ENCODE data around the gene FBXW11. TPM values are rescaled to one million over a fixed set of nuclear protein-coding genes. Genes with fewer than 3 reads are reported as not detected.

FBXW11 gene
- total RNA-seq, 1 donor = 64.8 TPM

DNA sequence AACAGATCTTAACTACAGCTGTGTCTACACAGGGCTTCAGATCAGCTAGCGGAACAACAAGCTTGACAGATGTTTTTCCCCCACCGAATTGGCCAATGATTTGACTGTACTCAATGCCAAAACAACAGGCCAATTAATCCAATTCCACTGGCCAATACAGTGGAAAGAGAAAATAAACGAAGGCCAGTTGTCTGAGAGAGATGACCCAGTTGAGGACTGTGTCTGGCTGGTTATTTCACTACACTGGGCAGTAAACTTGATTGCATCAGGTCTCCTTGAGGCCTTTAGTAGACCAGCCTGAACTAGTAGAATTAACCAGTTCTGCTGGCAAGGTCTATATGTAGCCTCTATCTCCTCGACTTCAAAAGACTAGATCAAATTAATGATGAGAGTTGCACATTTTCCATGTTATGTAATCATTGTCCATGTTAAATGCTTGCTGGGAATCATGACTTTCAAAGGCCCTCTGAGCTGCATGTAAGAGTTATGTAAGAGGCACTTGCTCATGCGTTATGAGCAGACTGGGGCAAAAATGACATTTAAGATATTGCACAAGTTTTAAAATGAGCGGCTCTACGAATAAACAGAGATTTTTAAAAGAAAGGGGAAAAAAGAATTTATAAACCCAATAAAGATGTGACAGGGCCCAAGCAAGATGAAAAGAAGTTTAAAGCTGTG lies 192.5 kb downstream of the FBXW11 start:
- no peak for DNase-seq (ENCODE audit: low read depth)
- TF ChIP-seq, protein P1, sequence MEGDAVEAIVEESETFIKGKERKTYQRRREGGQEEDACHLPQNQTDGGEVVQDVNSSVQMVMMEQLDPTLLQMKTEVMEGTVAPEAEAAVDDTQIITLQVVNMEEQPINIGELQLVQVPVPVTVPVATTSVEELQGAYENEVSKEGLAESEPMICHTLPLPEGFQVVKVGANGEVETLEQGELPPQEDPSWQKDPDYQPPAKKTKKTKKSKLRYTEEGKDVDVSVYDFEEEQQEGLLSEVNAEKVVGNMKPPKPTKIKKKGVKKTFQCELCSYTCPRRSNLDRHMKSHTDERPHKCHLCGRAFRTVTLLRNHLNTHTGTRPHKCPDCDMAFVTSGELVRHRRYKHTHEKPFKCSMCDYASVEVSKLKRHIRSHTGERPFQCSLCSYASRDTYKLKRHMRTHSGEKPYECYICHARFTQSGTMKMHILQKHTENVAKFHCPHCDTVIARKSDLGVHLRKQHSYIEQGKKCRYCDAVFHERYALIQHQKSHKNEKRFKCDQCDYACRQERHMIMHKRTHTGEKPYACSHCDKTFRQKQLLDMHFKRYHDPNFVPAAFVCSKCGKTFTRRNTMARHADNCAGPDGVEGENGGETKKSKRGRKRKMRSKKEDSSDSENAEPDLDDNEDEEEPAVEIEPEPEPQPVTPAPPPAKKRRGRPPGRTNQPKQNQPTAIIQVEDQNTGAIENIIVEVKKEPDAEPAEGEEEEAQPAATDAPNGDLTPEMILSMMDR (IDR thresholded peaks at IDR 0.05; ENCODE audit: insufficient read depth, low read length) = no peak
- no peak overlapping the region for H3K4me3 ChIP-seq (ENCODE audit: low read depth, low read length)

DNA sequence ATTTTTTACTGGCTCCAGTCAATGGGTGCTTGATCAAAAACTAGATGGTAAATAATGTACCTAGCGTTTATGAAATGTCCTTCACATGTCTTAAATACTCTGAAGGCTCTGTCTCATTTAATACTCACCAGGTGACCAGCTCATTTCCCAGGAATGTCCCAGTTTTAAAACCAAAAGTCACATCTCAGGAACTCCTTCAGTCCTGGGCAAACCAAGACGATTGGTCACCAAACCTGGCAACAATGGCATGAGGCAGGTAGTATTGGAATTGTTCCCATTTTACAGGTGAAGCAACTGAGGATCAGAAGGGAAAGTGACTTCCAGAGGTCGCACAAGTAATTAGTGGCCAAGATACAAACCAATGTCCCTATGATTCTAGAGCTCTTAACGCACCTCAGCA lies 193.2 kb downstream of the FBXW11 start:
- H3K4me3 ChIP-seq (ENCODE audit: low read depth, low read length) = no peak overlapping the region
- TF ChIP-seq, protein P1 (IDR thresholded peaks at IDR 0.05; ENCODE audit: insufficient read depth, low read length) = no peak
- DNase-seq (ENCODE audit: low read depth) = no peak

Other genes with a start within 250 kb of the FBXW11 start
- not detected in 2 replicates for gene SMIM23, start 220.8 kb downstream of the FBXW11 start, total RNA-seq (ENCODE audit: low replicate concordance)
- gene STK10, start 181.6 kb upstream of the FBXW11 start, total RNA-seq (ENCODE audit: low replicate concordance) = 16.0 and 17.0 TPM in 2 replicates
- gene EFCAB9, start 187.5 kb upstream of the FBXW11 start, total RNA-seq (ENCODE audit: low replicate concordance) = not detected in 2 replicates